MM.1S (cell line): ENCODE data around the gene APOOL.

Experiments
- DNase-seq: peaks from one replicate; pipeline ENCODE4 v3.0.0-alpha.2; 2015
- H2AFZ ChIP-seq: fragments of 300-600 bp; sonication (generic); 2 replicates; pipeline ENCODE4 v1.6.0; 2016; ENCODE audit warnings: antibody characterized with exemption, low read length
- H3F3A ChIP-seq: fragments of 300-600 bp; sonication (generic); 2 replicates; pipeline ENCODE4 v1.6.1; 2016; ENCODE audit warnings: mild to moderate bottlenecking, antibody characterized with exemption, low read length, moderate library complexity, mixed read lengths; ENCODE audit not compliant: insufficient read depth
- H3K27ac ChIP-seq: fragments of 300-600 bp; sonication (generic); 2 replicates; pipeline ENCODE4 v1.5.1; 2016; ENCODE audit warnings: mild to moderate bottlenecking, low read length
- H3K27me3 ChIP-seq: fragments of 300-600 bp; sonication (generic); replicated peaks from 2 replicates; pipeline ENCODE4 v1.6.0; 2016; ENCODE audit warnings: low read length; ENCODE audit not compliant: insufficient read depth
- H3K36me3 ChIP-seq: fragments of 300-600 bp; sonication (generic); replicated peaks from 2 replicates; pipeline ENCODE4 v1.6.1; 2016; ENCODE audit warnings: mild to moderate bottlenecking, low read length, mixed read lengths; ENCODE audit not compliant: insufficient read depth
- H3K4me1 ChIP-seq: fragments of 300-600 bp; sonication (generic); 2 replicates; pipeline ENCODE4 v1.6.1; 2016; ENCODE audit warnings: low read length, mixed read lengths
- H3K4me2 ChIP-seq: fragments of 300-600 bp; sonication (generic); 2 replicates; pipeline ENCODE4 v1.6.0; 2016; ENCODE audit warnings: low read depth, low read length
- H3K4me3 ChIP-seq: fragments of 300-600 bp; sonication (generic); 2 replicates; pipeline ENCODE4 v1.5.1; 2016; ENCODE audit warnings: low read length, mixed read lengths
- H3K79me2 ChIP-seq: fragments of 300-600 bp; sonication (generic); 2 replicates; pipeline ENCODE4 v1.6.1; 2016; ENCODE audit warnings: mixed run types, low read length, mixed read lengths
- H3K9ac ChIP-seq: fragments of 300-600 bp; sonication (generic); 2 replicates; pipeline ENCODE4 v1.6.1; 2016; ENCODE audit warnings: low read length, mixed read lengths
- H3K9me2 ChIP-seq: fragments of 300-600 bp; sonication (generic); replicated peaks from 2 replicates; pipeline ENCODE4 v1.6.1; 2016; ENCODE audit warnings: mild to moderate bottlenecking, low read length, mixed read lengths; ENCODE audit not compliant: insufficient read depth
- H3K9me3 ChIP-seq: fragments of 300-600 bp; sonication (generic); replicated peaks from 2 replicates; pipeline ENCODE4 v1.6.1; 2016; ENCODE audit warnings: mild to moderate bottlenecking, low read length, mixed read lengths; ENCODE audit not compliant: insufficient read depth
- H4K20me1 ChIP-seq: fragments of 300-600 bp; sonication (generic); 2 replicates; pipeline ENCODE4 v1.6.1; 2016; ENCODE audit warnings: mild to moderate bottlenecking, low read length, moderate library complexity, mixed read lengths; ENCODE audit not compliant: insufficient read depth
- CTCF ChIP-seq: fragments of 300-600 bp; sonication (generic); IDR thresholded peaks from 2 replicates; pipeline ENCODE4 v1.5.1; 2016; ENCODE audit warnings: antibody characterized with exemption, low read length, mixed read lengths
- EZH2 ChIP-seq: fragments of 300-600 bp; sonication (generic); optimal IDR thresholded peaks from 2 replicates; pipeline ENCODE3; 2017; ENCODE audit warnings: low read depth, mild to moderate bottlenecking, antibody characterized with exemption, low read length, mixed read lengths
- EZH2phosphoT487 ChIP-seq: fragments of 300-600 bp; sonication (generic); IDR thresholded peaks from 2 replicates; pipeline ENCODE4 v1.6.1; 2018; ENCODE audit warnings: antibody characterized with exemption, low read length

Gene APOOL

DNA sequence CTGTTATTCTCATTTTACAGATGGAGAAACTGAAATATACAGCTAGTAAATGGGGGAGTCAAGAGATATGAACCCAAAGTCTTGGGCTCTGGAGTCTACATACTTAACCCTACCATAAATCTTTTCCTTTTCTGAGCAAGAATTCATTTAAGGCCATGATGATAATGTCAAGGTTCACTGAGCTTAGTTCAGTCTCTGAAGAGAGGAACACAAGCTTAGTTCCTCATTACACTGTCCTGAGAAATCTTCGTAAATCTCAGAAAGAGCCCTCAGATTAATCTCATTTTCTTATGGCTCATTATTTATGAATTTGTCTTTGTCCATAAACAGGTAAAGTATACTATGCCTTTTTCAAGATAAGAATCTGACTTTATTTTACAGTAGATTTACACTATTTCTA is 135.7 kb downstream of the APOOL start:
- Histone ChIP-seq H3K27me3 (no peaks in the 10 kb centered on the region), H4K20me1 (no peaks in the 10 kb centered on the region), H3K4me1 (no peaks in the 10 kb centered on the region), H3K27ac (no peak overlapping the region), H3K79me2 (no peaks in the 10 kb centered on the region), H3K9me2 (no peaks in the 10 kb centered on the region), H3K36me3 (no peaks in the 10 kb centered on the region), H3K4me2 (no peak overlapping the region), H3K4me3 (no peak overlapping the region), H3K9me3 (no peaks in the 10 kb centered on the region; the same call in 1 of the 2 replicates), H3K9ac (no peak overlapping the region), H2AFZ (no peak overlapping the region), H3F3A (no peaks in the 10 kb centered on the region)
- TF ChIP-seq CTCF (no peak), EZH2 (no peak), EZH2phosphoT487 (no peak)
- DNase-seq: no peak

DNA sequence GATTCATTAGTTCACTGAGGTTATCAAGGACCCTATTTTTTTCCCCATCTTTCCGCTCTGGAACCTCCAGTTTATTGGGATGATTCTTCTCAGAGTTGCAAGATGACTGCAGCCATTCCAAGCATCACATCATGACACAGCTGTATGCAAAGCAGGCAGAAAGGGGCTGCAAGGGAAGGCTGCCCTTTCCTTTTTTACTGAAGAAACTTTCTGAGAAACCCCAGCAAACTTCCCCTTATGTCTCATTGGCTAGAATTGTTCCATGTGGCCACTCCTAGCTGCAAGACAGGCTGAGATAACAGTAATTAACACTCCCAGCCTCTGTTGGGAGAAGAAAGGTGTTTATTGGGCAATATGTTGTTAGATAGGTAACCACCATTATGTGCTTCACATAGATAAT is 137.3 kb downstream of the APOOL start:
- Histone ChIP-seq H3K27me3 (no peaks in the 10 kb centered on the region), H2AFZ (no peak overlapping the region), H4K20me1 (no peaks in the 10 kb centered on the region), H3K36me3 (no peaks in the 10 kb centered on the region), H3K4me2 (no peak overlapping the region), H3K4me1 (no peaks in the 10 kb centered on the region), H3K9me2 (no peaks in the 10 kb centered on the region), H3F3A (no peaks in the 10 kb centered on the region), H3K27ac (no peak overlapping the region), H3K9ac (no peak overlapping the region), H3K9me3 (no peaks in the 10 kb centered on the region; the same call in 1 of the 2 replicates), H3K79me2 (no peaks in the 10 kb centered on the region), H3K4me3 (no peak overlapping the region)
- DNase-seq: no peak
- no peak for TF ChIP-seq EZH2
